OCI-LY7 (cell line): ENCODE data around the gene MAFF. TPM values are rescaled to one million over a fixed set of nuclear protein-coding genes. Genes with fewer than 3 reads are reported as not detected.

Experiments used
- BruUV-seq: library from RNA; stranded (reverse); fragments of 400-500 nt; replicated peaks from 2 replicates; lab custom pipeline; 2021; lab: Mats Ljungman, UMichigan
- CTCF ChIA-PET: fragments of 300-600 bp; sonication (Branson Sonifier 250); formaldehyde crosslinking; loops from one replicate; lab custom pipeline; 2022; ENCODE audit warnings: antibody characterized with exemption; ENCODE audit not compliant: unreplicated experiment; lab: Charles Lee
- POLR2A ChIA-PET: fragments of 300-600 bp; sonication (Branson Sonifier 250); formaldehyde crosslinking; loops from one replicate; lab custom pipeline; 2022; ENCODE audit warnings: antibody characterized with exemption; lab: Charles Lee
- DNase-seq: peaks from one replicate; pipeline ENCODE4 v3.0.0-alpha.2; 2015; ENCODE audit warnings: low spot score
- H2AFZ ChIP-seq: fragments of 200-600 bp; sonication (generic), shearing (Covaris generic); 2 replicates; pipeline ENCODE4 v1.6.1; 2014; ENCODE audit warnings: mild to moderate bottlenecking, antibody characterized with exemption, low read length, moderate library complexity
- H3K27ac ChIP-seq: fragments of 200-600 bp; sonication (generic); 2 replicates; pipeline ENCODE4 v1.5.1; 2014; ENCODE audit warnings: mixed run types, low read depth, mild to moderate bottlenecking, moderate library complexity, low read length, inconsistent platforms; ENCODE audit not compliant: poor library complexity, severe bottlenecking
- H3K36me3 ChIP-seq: fragments of 200-600 bp; sonication (generic); 2 replicates; pipeline ENCODE4 v1.6.1; 2014; ENCODE audit warnings: mild to moderate bottlenecking, antibody characterized with exemption, low read length, moderate library complexity, mixed read lengths; ENCODE audit not compliant: insufficient read depth
- H3K4me1 ChIP-seq: fragments of 200-600 bp; sonication (generic); 2 replicates; pipeline ENCODE4 v1.5.1; 2014; ENCODE audit warnings: mild to moderate bottlenecking, low read length; ENCODE audit not compliant: insufficient read depth, poor library complexity, severe bottlenecking
- H3K4me2 ChIP-seq: fragments of 200-600 bp; sonication (generic); 2 replicates; pipeline ENCODE4 v1.6.1; 2014; ENCODE audit warnings: mild to moderate bottlenecking, low read length
- H3K4me3 ChIP-seq: fragments of 200-600 bp; sonication (generic); 2 replicates; pipeline ENCODE4 v1.5.1; 2014; ENCODE audit warnings: mild to moderate bottlenecking, low read depth, low read length; ENCODE audit not compliant: poor library complexity, severe bottlenecking
- H3K79me2 ChIP-seq: fragments of 200-600 bp; sonication (generic); 2 replicates; pipeline ENCODE4 v1.6.1; 2016; ENCODE audit warnings: low read depth, mild to moderate bottlenecking, low read length, moderate library complexity, mixed read lengths; ENCODE audit not compliant: insufficient read depth
- H3K9me2 ChIP-seq: fragments of 200-600 bp; sonication (generic); 2 replicates; pipeline ENCODE4 v1.6.1; 2016; ENCODE audit warnings: mild to moderate bottlenecking, low read length, mixed read lengths; ENCODE audit not compliant: insufficient read depth
- H3K9me3 ChIP-seq: fragments of 200-600 bp; sonication (generic); 2 replicates; pipeline ENCODE4 v1.6.1; 2014; ENCODE audit warnings: mild to moderate bottlenecking, mixed run types, low read length, mixed read lengths
- H4K20me1 ChIP-seq: fragments of 200-600 bp; sonication (generic); 2 replicates; pipeline ENCODE4 v1.6.1; 2014; ENCODE audit warnings: mild to moderate bottlenecking, antibody characterized with exemption, low read length, moderate library complexity, mixed read lengths; ENCODE audit not compliant: insufficient read depth
- EZH2phosphoT487 ChIP-seq: fragments of 200-600 bp; sonication (generic); IDR thresholded peaks from 2 replicates; pipeline ENCODE4 v1.6.1; 2018; ENCODE audit warnings: low read depth, borderline replicate concordance, mild to moderate bottlenecking, mixed run types, antibody characterized with exemption, low read length, moderate library complexity, mixed read lengths
- intact Hi-C: fragments of 100-400 bp; cut with micrococcal nuclease; formaldehyde crosslinking; loops from one replicate; pipeline ENCODE4 v1.10.0; 2022; ENCODE audit not compliant: unreplicated experiment
- total RNA-seq, 2 experiments: library from RNA; depleted of rRNA in 1 of 2; stranded (reverse); fragments of >200 nt in 1 of 2; shearing (Covaris generic) in 1 of 2; gene quantifications; 2 replicates each; pipeline ENCODE4 v1.2.3, GENCODE V29; 2014 to 2022
- TF ChIP-seq, protein P1 (sequence below): fragments of 200-600 bp; sonication (generic); conservative IDR thresholded peaks from 2 replicates; pipeline ENCODE4 v1.5.1; 2014; ENCODE audit warnings: mild to moderate bottlenecking, antibody characterized with exemption, low read length, moderate library complexity, mixed read lengths

Gene MAFF
- total RNA-seq, 2 experiments from 2014 or later: 3.4 to 3.8 TPM

DNA sequence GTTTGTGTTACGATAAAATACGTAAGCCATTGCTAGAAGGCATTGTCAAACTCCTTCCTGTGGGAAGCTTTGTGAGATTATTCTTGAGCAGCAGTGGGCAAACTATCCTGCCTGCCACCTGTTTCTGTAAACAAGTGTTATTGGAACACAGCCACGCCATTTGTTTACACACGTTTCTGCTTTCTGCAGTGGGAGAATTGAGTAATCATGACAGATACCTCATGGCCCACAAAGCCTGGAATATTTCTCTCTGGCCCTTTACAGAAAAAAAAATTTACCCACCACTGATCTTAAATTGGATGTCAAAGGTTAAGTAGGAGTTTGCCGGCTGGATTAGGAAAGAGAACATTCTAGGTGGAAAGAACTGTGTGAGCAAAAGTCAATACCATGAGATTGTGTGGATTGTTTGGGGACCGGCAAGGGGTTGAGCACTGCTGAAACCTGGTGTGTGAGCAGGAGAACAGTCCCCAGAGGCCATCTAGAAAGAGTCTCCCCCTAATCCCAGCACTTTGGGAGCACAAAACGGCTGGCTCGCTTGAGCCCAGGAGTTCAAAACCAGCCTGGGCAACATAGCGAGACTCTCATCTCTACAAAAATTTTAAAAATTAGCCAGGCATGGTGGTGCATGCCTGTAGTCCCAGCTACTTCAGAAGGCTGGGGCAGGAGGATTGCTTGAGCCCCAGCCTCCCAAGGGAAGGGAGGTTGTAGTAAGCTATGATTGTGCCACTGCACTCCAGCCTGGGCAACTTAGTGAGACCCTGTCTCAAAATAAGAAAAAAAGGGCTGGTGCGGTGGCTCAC lies 14.2 kb upstream of the MAFF start:
- POLR2A ChIA-PET: no interaction called here
- H3K9me2 ChIP-seq: no peaks in the 10 kb centered on the region
- no peak overlapping the region for H3K4me3 ChIP-seq
- CTCF ChIA-PET: interaction anchor here (0.5 kb wide), 1 partner anchor 88 kb away, joined by 3 read pairs; no protein-coding TSS in a partner anchor
- H4K20me1 ChIP-seq: no peaks in the 10 kb centered on the region
- TF ChIP-seq, protein P1, sequence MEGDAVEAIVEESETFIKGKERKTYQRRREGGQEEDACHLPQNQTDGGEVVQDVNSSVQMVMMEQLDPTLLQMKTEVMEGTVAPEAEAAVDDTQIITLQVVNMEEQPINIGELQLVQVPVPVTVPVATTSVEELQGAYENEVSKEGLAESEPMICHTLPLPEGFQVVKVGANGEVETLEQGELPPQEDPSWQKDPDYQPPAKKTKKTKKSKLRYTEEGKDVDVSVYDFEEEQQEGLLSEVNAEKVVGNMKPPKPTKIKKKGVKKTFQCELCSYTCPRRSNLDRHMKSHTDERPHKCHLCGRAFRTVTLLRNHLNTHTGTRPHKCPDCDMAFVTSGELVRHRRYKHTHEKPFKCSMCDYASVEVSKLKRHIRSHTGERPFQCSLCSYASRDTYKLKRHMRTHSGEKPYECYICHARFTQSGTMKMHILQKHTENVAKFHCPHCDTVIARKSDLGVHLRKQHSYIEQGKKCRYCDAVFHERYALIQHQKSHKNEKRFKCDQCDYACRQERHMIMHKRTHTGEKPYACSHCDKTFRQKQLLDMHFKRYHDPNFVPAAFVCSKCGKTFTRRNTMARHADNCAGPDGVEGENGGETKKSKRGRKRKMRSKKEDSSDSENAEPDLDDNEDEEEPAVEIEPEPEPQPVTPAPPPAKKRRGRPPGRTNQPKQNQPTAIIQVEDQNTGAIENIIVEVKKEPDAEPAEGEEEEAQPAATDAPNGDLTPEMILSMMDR: no peak
- TF ChIP-seq EZH2phosphoT487: no peak
- H3K9me3 ChIP-seq: no peaks in the 10 kb centered on the region
- H3K4me2 ChIP-seq: no peak overlapping the region
- no peaks in the 10 kb centered on the region for H3K79me2 ChIP-seq
- no peak for DNase-seq
- H3K36me3 ChIP-seq: no peaks in the 10 kb centered on the region
- no peak overlapping the region for H2AFZ ChIP-seq
- BruUV-seq: no TSS peak
- intact Hi-C loops: no loop called here
- H3K27ac ChIP-seq: no peak overlapping the region
- peaks cover 3% of the 10 kb centered on the region for H3K4me1 ChIP-seq

DNA sequence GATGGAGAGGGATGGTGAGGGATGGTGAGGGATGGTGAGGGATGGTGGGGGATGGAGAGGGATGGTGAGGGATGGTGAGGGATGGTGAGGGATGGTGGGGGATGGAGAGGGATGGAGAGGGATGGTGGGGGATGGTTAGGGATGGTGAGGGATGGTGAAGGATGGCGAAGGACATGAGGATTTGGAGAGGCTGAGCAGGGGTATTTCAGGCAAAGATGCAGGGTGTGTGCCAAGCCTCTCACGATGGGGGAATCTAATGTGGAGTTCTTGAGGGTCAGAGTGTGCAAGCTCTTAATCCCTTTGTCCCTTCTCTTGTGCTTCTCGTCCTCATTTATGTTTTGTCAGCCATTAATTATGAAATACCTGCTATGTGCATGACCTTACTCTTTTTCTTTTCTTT lies 12.7 kb upstream of the MAFF start:
- intact Hi-C loops: no loop called here
- ChIA-PET POLR2A (no interaction called here), CTCF (no interaction called here)
- Histone ChIP-seq H3K27ac (no peak overlapping the region), H3K9me3 (no peaks in the 10 kb centered on the region), H2AFZ (no peak overlapping the region), H3K4me1 (no peaks in the 10 kb centered on the region), H3K36me3 (no peaks in the 10 kb centered on the region), H3K4me2 (no peak overlapping the region), H4K20me1 (no peaks in the 10 kb centered on the region), H3K79me2 (no peaks in the 10 kb centered on the region), H3K4me3 (no peak overlapping the region), H3K9me2 (no peaks in the 10 kb centered on the region)
- TF ChIP-seq, protein P1: no peak
- no peak for TF ChIP-seq EZH2phosphoT487
- no peak for DNase-seq
- no TSS peak for BruUV-seq

DNA sequence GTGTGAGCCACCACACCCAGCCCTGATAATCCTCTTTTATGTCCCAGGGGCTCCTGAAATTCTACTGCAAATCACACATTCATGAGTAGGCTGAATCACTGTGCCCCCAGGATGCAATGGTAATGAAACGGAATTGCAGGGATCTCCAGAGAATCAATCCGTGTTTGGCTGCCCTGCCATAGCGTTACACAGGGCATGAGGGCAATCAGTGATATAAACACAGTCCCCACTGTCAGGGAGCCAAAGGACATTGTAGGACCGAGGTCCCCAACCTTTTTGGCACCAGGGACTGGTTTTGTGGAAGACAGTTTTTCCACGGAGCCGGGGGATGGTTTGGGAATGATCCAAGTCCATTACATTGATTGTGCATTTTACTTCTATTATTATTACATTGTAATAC lies 11.2 kb upstream of the MAFF start:
- ChIA-PET POLR2A (no interaction called here), CTCF (no interaction called here)
- Histone ChIP-seq H3K9me3 (no peaks in the 10 kb centered on the region), H4K20me1 (no peaks in the 10 kb centered on the region), H3K36me3 (no peaks in the 10 kb centered on the region), H3K9me2 (no peaks in the 10 kb centered on the region), H3K79me2 (no peaks in the 10 kb centered on the region), H3K4me2 (no peak overlapping the region), H2AFZ (no peak overlapping the region), H3K4me3 (no peak overlapping the region), H3K27ac (no peak overlapping the region), H3K4me1 (no peaks in the 10 kb centered on the region)
- DNase-seq: no peak
- no TSS peak for BruUV-seq
- TF ChIP-seq EZH2phosphoT487: no peak
- TF ChIP-seq, protein P1: no peak
- intact Hi-C loops: no loop called here
